ENCODE results near the gene KIAA1217. TPM values are rescaled to one million over a fixed set of nuclear protein-coding genes. Genes with fewer than 3 reads are reported as not detected.

The KIAA1217 gene
- total and polyA plus RNA-seq, 2 of the 8 experiments (the other 6 are each of a cell fraction or from before 2014, with no cell fraction given), result 4.5 to 15.6 TPM

DNA sequence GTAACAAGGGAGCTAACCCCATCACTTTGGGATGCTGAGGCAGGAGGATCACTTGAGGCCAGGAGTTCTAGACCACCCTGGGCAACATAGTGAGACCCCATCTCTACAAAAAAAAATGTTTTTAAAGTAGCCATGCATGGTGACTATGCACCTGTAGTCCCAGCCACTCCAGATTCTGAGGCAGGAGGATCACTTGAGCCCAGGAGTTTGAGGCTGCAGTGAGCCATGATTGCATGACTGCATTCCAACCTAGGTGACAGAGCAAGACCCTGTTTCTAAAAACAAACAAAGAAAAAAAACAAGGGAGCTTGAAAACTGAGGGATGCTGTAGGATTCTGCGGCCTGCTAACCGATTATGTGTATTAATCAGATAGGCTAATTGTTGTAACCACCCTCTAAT is 4.9 kb downstream of the KIAA1217 start:
- H3K79me1 ChIP-seq (ENCODE audit: low read depth, low read length), result peaks cover 3% of the 10 kb centered on the region
- no peak overlapping the region for H3K4ac ChIP-seq (replicated peaks; ENCODE audit: insufficient read length, low read depth, low read length)
- no peak overlapping the region for H3K4me3 ChIP-seq (ENCODE audit: extremely low read depth in 1 of 4, insufficient read depth in 2 of 4, low read depth in 3 of 4, low read length in 4 of 4)
- H2BK20ac ChIP-seq (ENCODE audit: low read length), result no peak overlapping the region
- ChIA-PET CTCF (ENCODE audit: partially characterized antibody) (interaction anchor here (0.6 to 2.7 kb wide), 5 partner anchors 9 to 305 kb away, joined by 3 to 10 read pairs (median 3); no protein-coding TSS in a partner anchor), POLR2A (ENCODE audit: partially characterized antibody) (interaction anchor here (1.6 kb wide), 1 partner anchor 12 kb away, joined by 4 read pairs; no protein-coding TSS in a partner anchor)
- no peak overlapping the region for H3K56ac ChIP-seq (replicated peaks; ENCODE audit: insufficient read length, low read depth, low read length)
- no peaks in the 10 kb centered on the region; the same call in 1 of the 2 replicates for H3K23me2 ChIP-seq (ENCODE audit: low read depth, low read length)
- no peaks in the 10 kb centered on the region for H3K9me3 ChIP-seq (ENCODE audit: insufficient read depth in 2 of 2, low read depth in 1 of 2, low read length in 1 of 2)
- no peaks in the 10 kb centered on the region for H3K36me3 ChIP-seq (ENCODE audit: control insufficient read depth in 2 of 4, insufficient read depth in 4 of 4, low read length in 3 of 4)
- no peak overlapping the region for H3K27ac ChIP-seq (ENCODE audit: low read depth, low read length)
- peaks cover 0 to 37% of the 10 kb centered on the region in 2 experiments; a peak in 2 of 4 replicates for H3K79me2 ChIP-seq (ENCODE audit: control insufficient read depth in 1 of 2, insufficient read depth in 2 of 2, low read length in 2 of 2)
- H3K23ac ChIP-seq (ENCODE audit: insufficient read length), result no peak overlapping the region
- WGBS, 2 experiments (ENCODE audit: extremely low coverage in 1 of 2, insufficient coverage in 1 of 2, insufficient read length in 1 of 2, insufficient replicate concordance in 2 of 2, low coverage in 1 of 2, low lambda C conversion rate in 2 of 2, missing lambda C conversion rate in 1 of 2), result 82% methylated on average over 2 of the region's 2 CpGs; no CpG with 5 or more reads in 1 of the 2 experiments
- no peak overlapping the region for H2BK15ac ChIP-seq (ENCODE audit: low read length)
- peaks cover 3 to 19% (median 13%) of the 10 kb centered on the region in 4 experiments; a peak in 5 of 7 replicates for H3K4me1 ChIP-seq (replicated peaks in 1 of 4; ENCODE audit: control insufficient read depth in 3 of 4, insufficient read depth in 4 of 4, low read length in 3 of 4)
- DNase-seq (ENCODE audit: low read depth in 1 of 2, low spot score in 2 of 2) (no peak), FAIRE-seq (no peak)
- no peaks in the 10 kb centered on the region for H4K20me1 ChIP-seq (replicated peaks in 1 of 2; ENCODE audit: control insufficient read depth in 1 of 2, insufficient read depth in 2 of 2, low read length in 2 of 2)
- no peak overlapping the region for H4K91ac ChIP-seq (replicated peaks; ENCODE audit: insufficient read length, low read length)
- H3K4me2 ChIP-seq (ENCODE audit: insufficient read depth in 1 of 2, low read depth in 2 of 2, low read length in 2 of 2), result no peak overlapping the region
- H2BK5ac ChIP-seq (ENCODE audit: low read depth, low read length), result no peak overlapping the region
- H3K9ac ChIP-seq (replicated peaks in 1 of 4; ENCODE audit: extremely low read depth in 1 of 4, low read depth in 3 of 4, low read length in 3 of 4), result no peak overlapping the region
- H4K8ac ChIP-seq (ENCODE audit: extremely low read depth, insufficient read depth, low read length), result no peak overlapping the region
- no peak overlapping the region for H3K18ac ChIP-seq (ENCODE audit: extremely low read depth, low read length)
- H2AFZ ChIP-seq (ENCODE audit: low read length), result no peak overlapping the region
- H2BK120ac ChIP-seq (replicated peaks; ENCODE audit: low read depth, low read length), result no peak overlapping the region
- H2BK12ac ChIP-seq (ENCODE audit: low read depth, low read length), result no peak overlapping the region
- H2AK5ac ChIP-seq (ENCODE audit: low read depth, low read length), result no peak overlapping the region
- no peak overlapping the region for H4K5ac ChIP-seq (ENCODE audit: insufficient read length, low read depth, low read length)
- H3K27me3 ChIP-seq (replicated peaks in 1 of 4; ENCODE audit: control insufficient read depth in 3 of 4, extremely low read depth in 1 of 4, insufficient read depth in 3 of 4, low read length in 3 of 4), result no peaks in the 10 kb centered on the region
- no peak overlapping the region for H3K14ac ChIP-seq (ENCODE audit: insufficient read length)
- no peak for TF ChIP-seq SAP30 (IDR thresholded peaks at IDR 0.05; ENCODE audit: insufficient read depth, insufficient replicate concordance, low read length)

Data from H1 (cell line).